Mucosa of descending colon (tissue), 3 donors: ENCODE results near the gene THBD. TPM values are rescaled to one million over a fixed set of nuclear protein-coding genes. Genes with fewer than 3 reads are reported as not detected.
A peak's percentile ranks its signal among the peaks of the same experiment; 100 is the strongest.

Source experiments
- ATAC-seq: fragments of 200-7000 bp; cut with Tn5 transposase; one replicate; pipeline ENCODE4 v1.9.1; 2020; ENCODE audit warnings: mild to moderate bottlenecking, moderate library complexity
- DNase-seq, 3 donors: peaks; one replicate each; pipeline ENCODE4 v3.0.0-alpha.2; 2020
- H3K36me3 ChIP-seq: fragments of 200-600 bp; one replicate; pipeline ENCODE4 v1.8.0; 2021; ENCODE audit warnings: low read depth, mild to moderate bottlenecking
- H3K4me1 ChIP-seq: fragments of 200-600 bp; one replicate; pipeline ENCODE4 v1.8.0; 2021; ENCODE audit warnings: low read depth, mild to moderate bottlenecking
- H3K4me3 ChIP-seq: fragments of 200-600 bp; one replicate; pipeline ENCODE4 v1.8.0; 2021; ENCODE audit warnings: mild to moderate bottlenecking
- H3K9me3 ChIP-seq: fragments of 200-600 bp; one replicate; pipeline ENCODE4 v1.8.0; 2021; ENCODE audit warnings: mild to moderate bottlenecking
- intact Hi-C, 2 donors: fragments of 100-400 bp; cut with DNase I in 1 of 2; cut with micrococcal nuclease in 1 of 2; formaldehyde crosslinking; loops; one replicate each; pipeline versions ENCODE4 v1.11.0 to v1.11.1; 2022; cut with DNase I, micrococcal nuclease
- total RNA-seq, 3 donors: library from RNA; stranded (reverse); fragmentation: NEBNext Ultra II Directional in 2 of 3; extraction: Animal tissue kit (Norgen Biotek cat#: 25700) in 2 of 3; gene quantifications; one replicate each; pipeline versions ENCODE4 v1.2.1 to v1.2.4, GENCODE V29; 2021 to 2023
- TF ChIP-seq, protein P1 (sequence below): fragments of 200-600 bp; IDR thresholded peaks from one replicate; pipeline ENCODE4 v1.8.0; 2022; ENCODE audit warnings: antibody characterized with exemption, mild to moderate bottlenecking
- donor health status: DM: no; HTN: no; CAD: no; lungs with moderate emphysema.
- donor health status: DM: no; HTN: no; CAD: no.
- donor health status: DM: no; HTN: yes; CAD: no.

THBD gene
- total RNA-seq, 3 donors from 2014 or later = 1.8 to 8.8 (median 5.9) TPM

- peak; percentile 71 to 76 (median 71) for DNase-seq
- TF ChIP-seq, protein P1, sequence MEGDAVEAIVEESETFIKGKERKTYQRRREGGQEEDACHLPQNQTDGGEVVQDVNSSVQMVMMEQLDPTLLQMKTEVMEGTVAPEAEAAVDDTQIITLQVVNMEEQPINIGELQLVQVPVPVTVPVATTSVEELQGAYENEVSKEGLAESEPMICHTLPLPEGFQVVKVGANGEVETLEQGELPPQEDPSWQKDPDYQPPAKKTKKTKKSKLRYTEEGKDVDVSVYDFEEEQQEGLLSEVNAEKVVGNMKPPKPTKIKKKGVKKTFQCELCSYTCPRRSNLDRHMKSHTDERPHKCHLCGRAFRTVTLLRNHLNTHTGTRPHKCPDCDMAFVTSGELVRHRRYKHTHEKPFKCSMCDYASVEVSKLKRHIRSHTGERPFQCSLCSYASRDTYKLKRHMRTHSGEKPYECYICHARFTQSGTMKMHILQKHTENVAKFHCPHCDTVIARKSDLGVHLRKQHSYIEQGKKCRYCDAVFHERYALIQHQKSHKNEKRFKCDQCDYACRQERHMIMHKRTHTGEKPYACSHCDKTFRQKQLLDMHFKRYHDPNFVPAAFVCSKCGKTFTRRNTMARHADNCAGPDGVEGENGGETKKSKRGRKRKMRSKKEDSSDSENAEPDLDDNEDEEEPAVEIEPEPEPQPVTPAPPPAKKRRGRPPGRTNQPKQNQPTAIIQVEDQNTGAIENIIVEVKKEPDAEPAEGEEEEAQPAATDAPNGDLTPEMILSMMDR = peak; percentile 11
- ATAC-seq = peak; percentile 39
- H3K4me3 ChIP-seq = no peak overlapping the region
- intact Hi-C loops = no loop called here
- H3K36me3 ChIP-seq = no peaks in the 10 kb centered on the region
- no peaks in the 10 kb centered on the region for H3K9me3 ChIP-seq
- peaks cover 15% of the 10 kb centered on the region for H3K4me1 ChIP-seq
Measured at GRCh38 chr20:23050847-23051627, 1.6 kb upstream of the THBD start.

- no peak overlapping the region for H3K4me3 ChIP-seq
- peak; percentile 37 for ATAC-seq
- H3K9me3 ChIP-seq = no peaks in the 10 kb centered on the region
- intact Hi-C loops = no loop called here
- TF ChIP-seq, protein P1 = no peak
- peak; percentile 14 to 67 (median 36) for DNase-seq
- H3K36me3 ChIP-seq = no peaks in the 10 kb centered on the region
- peaks cover 15% of the 10 kb centered on the region for H3K4me1 ChIP-seq
Measured at GRCh38 chr20:23050076-23050838, 785 bp upstream of the THBD start.

- Histone ChIP-seq H3K4me3 (no peak overlapping the region), H3K36me3 (no peaks in the 10 kb centered on the region), H3K9me3 (no peaks in the 10 kb centered on the region), H3K4me1 (peaks cover 15% of the 10 kb centered on the region)
- TF ChIP-seq, protein P1 = peak; percentile 22
- ATAC-seq = peak; percentile 68
- intact Hi-C loops = no loop called here
- DNase-seq = peak; percentile 34 to 77 (median 63)
Measured at GRCh38 chr20:23048283-23049200, 930 bp downstream of the THBD start.

GRCh38 chr20:23047738-23048214 lies 1.7 kb downstream of the THBD start:
- peak overlapping the region; percentile 6 for H3K4me3 ChIP-seq
- ATAC-seq (no peak), DNase-seq (no peak)
- intact Hi-C loops = no loop called here
- no peaks in the 10 kb centered on the region for H3K36me3 ChIP-seq
- H3K9me3 ChIP-seq = no peaks in the 10 kb centered on the region
- TF ChIP-seq, protein P1 = no peak
- peaks cover 15% of the 10 kb centered on the region for H3K4me1 ChIP-seq
